BLaER1 (cell line): Measurements from ENCODE around the gene TAS2R43.
"Not testable (repeated sequence)": the region's sequence is repeated elsewhere in the genome, so short reads cannot be mapped to it uniquely, and the experiment has no call there.

Source experiments
- H3K27ac ChIP-seq: shearing (Covaris generic); formaldehyde crosslinking; 2 replicates; pipeline ENCODE4 v1.8.1; 2022
- H3K27me3 ChIP-seq: shearing (Covaris generic); formaldehyde crosslinking; 2 replicates; pipeline ENCODE4 v1.8.1; 2022
- H3K36me3 ChIP-seq: shearing (Covaris generic); formaldehyde crosslinking; 2 replicates; pipeline ENCODE4 v1.8.1; 2022
- H3K4me1 ChIP-seq: shearing (Covaris generic); formaldehyde crosslinking; 2 replicates; pipeline ENCODE4 v1.8.1; 2022
- H3K4me2 ChIP-seq: shearing (Covaris generic); formaldehyde crosslinking; 2 replicates; pipeline ENCODE4 v1.8.1; 2022
- H3K4me3 ChIP-seq: shearing (Covaris generic); formaldehyde crosslinking; 2 replicates; pipeline ENCODE4 v1.8.1; 2022
- H3K9ac ChIP-seq: shearing (Covaris generic); formaldehyde crosslinking; 2 replicates; pipeline ENCODE4 v1.8.1; 2022
- H3K9me3 ChIP-seq: shearing (Covaris generic); formaldehyde crosslinking; 2 replicates; pipeline ENCODE4 v1.8.1; 2022
- H4K20me1 ChIP-seq: shearing (Covaris generic); formaldehyde crosslinking; 2 replicates; pipeline ENCODE4 v1.8.1; 2022
- Cebpa-rat ChIP-seq: shearing (Covaris generic); IDR thresholded peaks from 2 replicates; pipeline ENCODE4 v1.8.1; 2022

Gene TAS2R43

DNA sequence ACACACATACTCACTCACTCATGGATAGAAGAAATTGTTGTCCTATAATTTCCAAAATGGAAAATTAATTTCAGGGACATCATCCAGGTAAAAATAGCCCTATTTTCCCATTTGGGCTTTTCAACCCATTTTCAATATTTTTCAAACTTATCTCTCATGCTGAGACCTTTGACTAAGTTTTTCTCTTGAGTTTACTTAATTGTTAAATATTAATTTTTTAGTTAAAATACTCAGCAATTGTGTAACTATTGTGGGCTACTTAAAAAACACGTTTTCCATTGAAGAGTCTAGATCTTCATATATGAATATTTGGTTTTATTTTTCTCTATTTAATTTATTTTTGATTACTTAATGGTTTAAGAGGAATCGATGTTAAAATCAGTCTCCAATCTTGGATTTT, 14.2 kb upstream of the TAS2R43 start:
- Histone ChIP-seq H3K9ac (no peak overlapping the region), H3K27ac (no peak overlapping the region), H3K27me3 (no peaks in the 10 kb centered on the region), H3K4me3 (no peak overlapping the region), H3K4me1 (no peaks in the 10 kb centered on the region), H3K9me3 (peaks cover 33% of the 10 kb centered on the region), H3K4me2 (no peak overlapping the region), H4K20me1 (no peaks in the 10 kb centered on the region), H3K36me3 (peaks cover 34% of the 10 kb centered on the region)
- TF ChIP-seq Cebpa-rat, result no peak

DNA sequence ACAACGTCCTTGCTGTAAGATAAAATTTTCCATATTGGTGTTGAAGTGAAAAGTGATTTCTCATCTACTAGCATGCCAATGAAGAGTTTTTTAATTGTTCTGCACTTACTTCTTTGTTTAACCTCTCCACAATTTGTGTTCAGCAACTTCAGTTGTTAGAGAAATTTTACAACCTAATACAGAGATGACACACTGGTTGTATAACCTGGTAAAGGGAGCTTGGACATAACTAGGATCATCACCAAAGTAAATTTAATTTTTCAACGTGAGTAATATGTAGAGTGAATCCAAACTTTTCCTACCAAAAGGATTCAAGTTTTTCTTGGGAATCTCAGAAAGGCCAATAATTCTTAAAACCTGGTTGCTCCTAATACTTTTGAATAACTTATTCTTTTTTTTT, 13.4 kb upstream of the TAS2R43 start:
- H4K20me1 ChIP-seq, result no peaks in the 10 kb centered on the region
- no peak for TF ChIP-seq Cebpa-rat
- H3K4me1 ChIP-seq, result no peaks in the 10 kb centered on the region
- H3K4me3 ChIP-seq, result no peak overlapping the region
- H3K4me2 ChIP-seq, result no peak overlapping the region
- H3K9me3 ChIP-seq, result peaks cover 29% of the 10 kb centered on the region
- H3K27ac ChIP-seq, result no peak overlapping the region
- H3K36me3 ChIP-seq, result peaks cover 32% of the 10 kb centered on the region
- H3K27me3 ChIP-seq, result no peaks in the 10 kb centered on the region
- no peak overlapping the region for H3K9ac ChIP-seq

DNA sequence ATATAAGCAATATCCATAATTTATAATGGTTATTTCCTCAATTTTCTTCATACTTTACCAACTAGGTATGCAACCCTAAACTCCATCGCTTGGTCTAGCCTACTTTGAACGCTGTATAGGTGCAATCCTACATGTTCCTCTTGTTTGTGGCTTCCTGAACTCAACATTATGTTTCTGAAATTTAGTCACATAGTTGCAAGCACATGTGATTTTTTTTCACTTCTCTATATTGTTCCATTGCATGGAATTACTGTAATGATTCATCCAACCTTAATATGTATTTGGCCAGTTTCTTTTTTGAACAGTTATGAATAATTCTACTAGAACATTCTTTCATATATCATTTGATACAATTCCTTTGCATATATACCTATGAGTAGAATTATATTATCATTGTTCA, 2.8 kb upstream of the TAS2R43 start:
- H3K4me1 ChIP-seq, H3K27me3 ChIP-seq, H4K20me1 ChIP-seq, H3K27ac ChIP-seq, H3K4me2 ChIP-seq, H3K9ac ChIP-seq, H3K36me3 ChIP-seq, H3K4me3 ChIP-seq: not testable (repeated sequence)
- peaks cover 15% of the 10 kb centered on the region for H3K9me3 ChIP-seq

DNA sequence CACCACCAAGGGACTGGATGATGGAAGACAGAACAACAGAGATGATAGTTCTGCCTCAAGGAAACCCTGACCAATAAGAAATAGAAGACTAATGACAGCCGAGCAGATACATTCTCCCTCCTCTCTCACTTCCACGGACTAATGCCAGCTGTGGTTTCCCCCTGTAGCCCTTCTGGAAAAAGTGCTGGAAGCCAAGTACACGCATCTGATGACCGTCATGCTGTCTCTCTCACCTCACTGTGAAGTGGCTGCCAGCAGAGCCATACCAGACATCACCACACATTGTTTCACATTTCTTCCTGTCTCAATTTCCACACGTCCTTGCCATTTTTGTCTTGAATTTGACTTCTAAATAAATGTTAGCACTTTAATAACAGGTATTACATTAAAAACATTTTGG, 2.9 kb downstream of the TAS2R43 start:
- no peak for TF ChIP-seq Cebpa-rat
- H3K9me3 ChIP-seq, result no peaks in the 10 kb centered on the region
- no peak overlapping the region for H3K4me2 ChIP-seq
- H3K27ac ChIP-seq, result no peak overlapping the region
- H3K36me3 ChIP-seq, result no peaks in the 10 kb centered on the region
- no peak overlapping the region for H3K9ac ChIP-seq
- no peaks in the 10 kb centered on the region for H3K27me3 ChIP-seq
- H3K4me3 ChIP-seq, result no peak overlapping the region
- H4K20me1 ChIP-seq, result no peaks in the 10 kb centered on the region
- H3K4me1 ChIP-seq, result no peaks in the 10 kb centered on the region

DNA sequence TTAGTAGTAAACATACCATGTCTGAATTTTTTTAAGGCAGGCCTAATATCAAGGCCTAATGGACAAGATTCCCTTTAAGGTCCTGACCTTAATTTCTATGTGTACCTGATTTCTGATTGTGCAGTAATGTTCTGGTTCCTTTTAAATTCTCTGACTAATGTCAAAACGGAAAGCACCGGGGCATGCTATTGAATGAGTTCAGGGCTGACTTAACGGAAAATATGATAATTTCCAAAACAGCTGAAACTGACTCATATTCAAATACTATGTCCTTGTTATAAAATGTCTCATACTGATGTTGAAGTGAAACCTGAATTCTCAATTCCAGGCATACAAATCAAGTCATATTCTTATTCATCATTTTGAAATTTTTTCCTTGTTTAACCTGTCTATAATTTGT, 6.7 kb downstream of the TAS2R43 start:
- Histone ChIP-seq H4K20me1 (no peaks in the 10 kb centered on the region), H3K4me3 (no peak overlapping the region), H3K36me3 (no peaks in the 10 kb centered on the region), H3K9ac (no peak overlapping the region), H3K27ac (no peak overlapping the region), H3K9me3 (peaks cover 9% of the 10 kb centered on the region; the same call in 1 of the 2 replicates), H3K27me3 (no peaks in the 10 kb centered on the region), H3K4me2 (no peak overlapping the region), H3K4me1 (no peaks in the 10 kb centered on the region)
- no peak for TF ChIP-seq Cebpa-rat

DNA sequence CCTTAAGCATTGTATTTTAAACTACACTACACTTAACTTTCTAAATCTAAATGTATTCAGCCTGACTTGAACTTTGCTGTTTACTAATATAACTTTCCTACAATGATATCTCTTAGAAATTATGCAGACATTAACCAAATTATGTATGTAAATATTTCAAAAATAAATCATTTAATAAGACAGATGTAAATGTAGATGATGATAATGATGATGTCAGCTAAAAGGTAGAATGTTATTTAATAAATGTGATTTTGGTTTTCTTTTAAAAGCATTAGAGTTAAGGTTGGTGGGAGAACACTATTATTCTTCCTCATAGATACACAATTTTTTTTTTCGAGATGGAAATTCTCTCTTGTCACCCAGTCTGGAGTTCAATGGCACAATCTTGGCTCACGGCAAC, 10.1 kb downstream of the TAS2R43 start:
- no peaks in the 10 kb centered on the region for H3K4me1 ChIP-seq
- no peaks in the 10 kb centered on the region for H4K20me1 ChIP-seq
- no peak overlapping the region for H3K4me2 ChIP-seq
- no peak overlapping the region for H3K27ac ChIP-seq
- peaks cover 9% of the 10 kb centered on the region; the same call in 1 of the 2 replicates for H3K9me3 ChIP-seq
- TF ChIP-seq Cebpa-rat, result no peak
- no peak overlapping the region for H3K4me3 ChIP-seq
- H3K9ac ChIP-seq, result no peak overlapping the region
- H3K36me3 ChIP-seq, result no peaks in the 10 kb centered on the region
- H3K27me3 ChIP-seq, result no peaks in the 10 kb centered on the region

DNA sequence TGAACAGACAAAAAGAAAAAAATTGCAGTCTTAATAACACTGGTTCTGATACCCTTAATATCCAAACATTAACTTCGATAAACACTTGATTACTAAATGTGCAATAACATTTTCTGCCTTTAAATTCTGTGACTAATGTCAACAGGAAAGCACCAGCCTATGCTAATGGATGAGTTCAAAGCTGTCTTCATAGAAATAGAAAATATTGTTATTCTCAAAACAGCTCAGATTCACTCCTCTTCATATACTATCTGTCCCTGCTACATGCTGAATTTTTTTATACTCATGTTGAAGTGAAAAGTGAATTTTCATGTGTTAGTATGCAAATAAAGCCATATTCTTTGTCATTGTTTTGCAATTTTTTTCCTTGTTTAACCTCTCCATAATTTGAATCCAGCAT, 13.9 kb downstream of the TAS2R43 start:
- Histone ChIP-seq H3K9me3 (peaks cover 9% of the 10 kb centered on the region; the same call in 1 of the 2 replicates), H3K4me2 (no peak overlapping the region), H3K4me1 (peaks cover 6% of the 10 kb centered on the region; the same call in 1 of the 2 replicates), H3K27me3 (no peaks in the 10 kb centered on the region), H3K27ac (no peak overlapping the region), H4K20me1 (no peaks in the 10 kb centered on the region; the same call in 1 of the 2 replicates), H3K4me3 (no peak overlapping the region), H3K9ac (no peak overlapping the region), H3K36me3 (no peaks in the 10 kb centered on the region)
- TF ChIP-seq Cebpa-rat, result no peak

DNA sequence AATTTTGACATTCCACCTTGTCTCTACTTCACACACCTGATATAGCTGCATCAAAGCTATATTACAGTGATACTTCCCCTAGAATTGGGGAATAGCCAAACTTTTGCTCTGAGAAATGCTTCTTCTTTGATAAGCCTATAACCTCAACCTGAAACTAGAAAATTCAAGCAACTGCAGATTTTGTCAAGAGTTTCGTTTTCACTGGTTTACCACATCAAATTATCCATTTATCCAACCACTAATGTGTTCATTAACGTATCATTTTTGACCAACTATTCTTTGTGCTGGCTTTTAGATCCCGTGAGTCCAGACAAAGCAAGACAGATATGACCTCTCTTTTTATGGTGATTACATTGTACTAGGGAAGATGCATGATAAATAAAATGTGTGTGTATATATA, 16.5 kb downstream of the TAS2R43 start:
- Histone ChIP-seq H4K20me1 (no peaks in the 10 kb centered on the region; the same call in 1 of the 2 replicates), H3K4me1 (peaks cover 6% of the 10 kb centered on the region; the same call in 1 of the 2 replicates), H3K27me3 (no peaks in the 10 kb centered on the region), H3K9ac (no peak overlapping the region), H3K36me3 (no peaks in the 10 kb centered on the region), H3K4me2 (no peak overlapping the region), H3K27ac (no peak overlapping the region), H3K4me3 (no peak overlapping the region), H3K9me3 (peaks cover under 1% of the 10 kb centered on the region; the same call in 1 of the 2 replicates)
- TF ChIP-seq Cebpa-rat, result no peak

DNA sequence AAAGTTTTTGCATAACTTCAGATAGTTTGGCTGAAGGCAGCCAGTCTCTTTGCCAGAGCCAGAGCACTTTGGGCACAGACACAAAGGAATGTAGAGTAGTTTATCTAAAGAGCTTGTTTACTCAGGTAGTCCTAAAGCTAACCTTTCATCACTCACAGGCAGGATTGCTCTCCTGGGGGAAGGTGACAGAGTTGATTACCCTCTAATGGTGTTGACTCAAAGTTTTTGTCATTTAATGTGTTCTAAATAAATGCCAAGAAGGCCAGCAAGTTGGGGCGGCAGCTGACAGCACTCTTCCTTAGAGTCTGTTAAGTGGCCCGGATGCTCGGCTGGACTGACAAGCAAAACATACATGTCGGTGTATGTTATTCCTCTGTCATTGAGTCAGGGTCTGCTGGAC, 20.7 kb downstream of the TAS2R43 start:
- Histone ChIP-seq H3K4me1 (peaks cover 6% of the 10 kb centered on the region; the same call in 1 of the 2 replicates), H3K9me3 (no peaks in the 10 kb centered on the region), H3K27ac (no peak overlapping the region), H3K9ac (no peak overlapping the region), H3K36me3 (peaks cover 6% of the 10 kb centered on the region; the same call in 1 of the 2 replicates), H3K4me3 (no peak overlapping the region), H4K20me1 (no peaks in the 10 kb centered on the region; the same call in 1 of the 2 replicates), H3K4me2 (no peak overlapping the region), H3K27me3 (no peaks in the 10 kb centered on the region)
- TF ChIP-seq Cebpa-rat, result no peak

DNA sequence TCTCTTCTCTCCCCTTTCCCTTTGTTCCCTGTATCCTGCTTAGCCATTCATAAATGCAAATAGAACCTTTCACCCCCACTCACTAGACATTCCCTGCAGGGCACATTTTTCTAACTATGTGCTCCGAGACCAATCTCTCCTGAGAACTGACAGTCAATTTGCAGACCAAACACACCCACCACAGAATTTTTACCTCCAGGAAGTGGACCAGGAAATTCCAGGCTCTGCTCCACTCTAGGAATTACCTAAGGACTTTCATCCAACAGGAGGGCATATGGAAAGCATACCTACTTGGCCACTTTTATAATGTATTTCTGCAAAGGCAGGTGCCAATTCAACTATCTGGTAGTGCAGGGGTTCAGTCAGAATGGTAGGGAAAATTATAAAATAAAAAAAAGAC, 21.1 kb downstream of the TAS2R43 start:
- Histone ChIP-seq H3K36me3 (peaks cover 6% of the 10 kb centered on the region; the same call in 1 of the 2 replicates), H3K9me3 (no peaks in the 10 kb centered on the region), H3K9ac (no peak overlapping the region), H4K20me1 (no peaks in the 10 kb centered on the region; the same call in 1 of the 2 replicates), H3K27me3 (no peaks in the 10 kb centered on the region), H3K4me1 (peaks cover 6% of the 10 kb centered on the region; the same call in 1 of the 2 replicates), H3K27ac (no peak overlapping the region), H3K4me3 (no peak overlapping the region), H3K4me2 (no peak overlapping the region)
- TF ChIP-seq Cebpa-rat, result no peak

DNA sequence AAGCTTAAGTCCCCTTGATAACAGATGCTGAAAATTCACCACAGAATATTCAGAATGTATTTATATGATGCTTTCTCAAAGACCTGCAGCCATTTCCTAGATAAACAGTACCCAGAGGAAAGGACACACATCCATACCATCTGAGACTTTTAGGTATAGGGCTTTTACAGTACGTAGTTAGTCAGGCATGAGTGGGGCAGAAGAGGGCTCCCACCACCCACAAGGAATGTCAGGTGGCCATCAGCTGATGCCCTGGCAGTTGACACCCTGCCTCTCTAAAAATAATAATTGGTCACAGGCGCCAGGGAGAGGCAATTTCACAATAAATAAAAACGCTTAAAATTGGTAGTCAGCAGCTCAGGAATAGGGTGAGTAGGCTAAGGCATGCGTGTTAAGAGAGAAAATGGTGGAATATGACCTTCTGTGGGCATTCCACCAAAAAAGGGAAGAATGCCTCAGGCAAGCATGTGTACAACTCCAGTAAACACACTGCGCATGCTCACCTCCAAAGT, 22.2 kb downstream of the TAS2R43 start:
- Histone ChIP-seq H3K27me3 (no peaks in the 10 kb centered on the region), H3K4me2 (no peak overlapping the region), H3K4me3 (no peak overlapping the region), H4K20me1 (no peaks in the 10 kb centered on the region), H3K4me1 (peaks cover 6% of the 10 kb centered on the region; the same call in 1 of the 2 replicates), H3K9ac (no peak overlapping the region), H3K36me3 (peaks cover 6% of the 10 kb centered on the region; the same call in 1 of the 2 replicates), H3K9me3 (no peaks in the 10 kb centered on the region), H3K27ac (no peak overlapping the region)
- no peak for TF ChIP-seq Cebpa-rat
